Ramos (cell line): ENCODE data around the gene HIVEP3.

Experiments
- in situ Hi-C: fragments of 300-500 bp; cut with MboI; formaldehyde crosslinking; loops from one replicate; pipeline ENCODE4 v1.14.3; 2022; ENCODE audit warnings: low sequenced_read_pairs; ENCODE audit not compliant: unreplicated experiment

Gene HIVEP3

GRCh38 chr1:41627491-41628280, 291.0 kb downstream of the HIVEP3 start:
- in situ Hi-C loops = no loop called here

GRCh38 chr1:41626616-41627375, 291.9 kb downstream of the HIVEP3 start:
- in situ Hi-C loops = no loop called here

GRCh38 chr1:41626146-41626545, 292.6 kb downstream of the HIVEP3 start:
- in situ Hi-C loops = no loop called here

- in situ Hi-C loops = no loop called here
These were observed 295.0 kb downstream of the HIVEP3 start for GRCh38 chr1:41623736-41624135.

- in situ Hi-C loops = no loop called here
These were observed 295.6 kb downstream of the HIVEP3 start for GRCh38 chr1:41622859-41623732.

- in situ Hi-C loops = no loop called here
These were observed 296.3 kb downstream of the HIVEP3 start for GRCh38 chr1:41622402-41622801.

- in situ Hi-C loops = no loop called here
These were observed 296.9 kb downstream of the HIVEP3 start for GRCh38 chr1:41621791-41622190.

- in situ Hi-C loops = no loop called here
These were observed 297.5 kb downstream of the HIVEP3 start for GRCh38 chr1:41621256-41621655.

- in situ Hi-C loops = no loop called here
These were observed 298.2 kb downstream of the HIVEP3 start for GRCh38 chr1:41620365-41621169.

- in situ Hi-C loops = no loop called here
These were observed 299.0 kb downstream of the HIVEP3 start for GRCh38 chr1:41619511-41620364.

- in situ Hi-C loops = no loop called here
These were observed 299.9 kb downstream of the HIVEP3 start for GRCh38 chr1:41618871-41619270.

GRCh38 chr1:41618066-41618825, 300.5 kb downstream of the HIVEP3 start:
- in situ Hi-C loops = no loop called here

GRCh38 chr1:41617336-41617735, 301.4 kb downstream of the HIVEP3 start:
- in situ Hi-C loops = no loop called here

GRCh38 chr1:41616563-41616962, 302.2 kb downstream of the HIVEP3 start:
- in situ Hi-C loops = no loop called here

GRCh38 chr1:41615981-41616380, 302.7 kb downstream of the HIVEP3 start:
- in situ Hi-C loops = no loop called here

- in situ Hi-C loops = no loop called here
These were observed 303.4 kb downstream of the HIVEP3 start for GRCh38 chr1:41615316-41615715.

GRCh38 chr1:41614818-41615217, 303.9 kb downstream of the HIVEP3 start:
- in situ Hi-C loops = no loop called here
